Measurements from ENCODE around the gene AKT1. TPM values are rescaled to one million over a fixed set of nuclear protein-coding genes. Genes with fewer than 3 reads are reported as not detected.

The AKT1 gene
- polyA plus RNA-seq, 2 of the 4 experiments (the other 2 are of a cell fraction) = 70.2 to 93.8 TPM

DNA sequence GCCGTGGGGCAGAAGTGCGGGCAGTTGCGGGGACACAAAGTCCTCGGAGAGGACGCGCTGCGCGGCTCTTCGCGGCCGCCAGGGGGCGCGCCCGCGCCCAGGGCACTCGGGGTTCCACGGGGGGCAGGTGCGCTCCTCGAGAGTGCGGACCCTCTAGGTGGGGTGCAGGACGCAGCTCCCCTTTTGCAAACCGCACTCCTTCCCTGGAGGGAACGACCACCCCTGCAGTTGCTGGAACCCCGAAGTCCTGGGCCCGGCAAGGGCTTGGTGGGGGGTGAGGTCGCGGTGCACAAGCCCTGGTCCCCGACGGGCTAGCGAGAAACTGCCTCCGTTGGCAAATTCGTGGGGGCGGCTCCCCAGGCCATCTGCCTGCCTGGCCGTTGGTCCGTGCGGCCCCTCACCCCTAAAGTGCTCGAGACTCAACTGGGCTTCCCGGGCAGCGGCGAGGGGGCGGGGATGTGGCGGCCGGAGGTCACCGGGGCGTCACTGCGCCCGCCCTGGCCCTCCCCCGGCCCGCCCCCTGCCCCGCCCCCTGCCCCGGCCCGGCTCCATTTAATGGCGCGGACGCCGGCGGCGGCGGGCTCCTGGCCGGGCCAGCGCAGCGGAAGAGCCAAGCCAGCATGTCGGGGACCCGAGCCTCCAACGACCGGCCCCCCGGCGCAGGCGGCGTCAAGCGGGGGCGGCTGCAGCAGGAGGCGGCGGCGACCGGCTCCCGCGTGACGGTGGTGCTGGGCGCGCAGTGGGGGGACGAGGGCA is 71.7 kb downstream of the AKT1 start, which contains the start of gene ADSS1:
TSS of gene ADSS1 (plus strand) at position 579 of the 756 bp plus-strand sequence. CDS start at position 621, 42 bp downstream.
- peak; percentile 70 to 74 for DNase-seq (ENCODE audit: low read depth in 1 of 2, low spot score in 1 of 2)
- peak; percentile 35 to 51 for ATAC-seq
- Histone ChIP-seq H3K4me3 (peak within 1 kb of the TSS; percentile 71), H3K9me3 (no peaks in the 10 kb centered on the region), H3K4me1 (peaks cover 46% of the 10 kb centered on the region), H3K27ac (peak within 1 kb of the TSS; percentile 82 to 92), H3K4me2 (peak within 1 kb of the TSS; percentile 94)
- TF ChIP-seq HOXB13 (CRISPR knock-in tag; IDR thresholded peaks at IDR 0.05; ENCODE audit: low read depth) = no peak
- TF ChIP-seq, protein P1, sequence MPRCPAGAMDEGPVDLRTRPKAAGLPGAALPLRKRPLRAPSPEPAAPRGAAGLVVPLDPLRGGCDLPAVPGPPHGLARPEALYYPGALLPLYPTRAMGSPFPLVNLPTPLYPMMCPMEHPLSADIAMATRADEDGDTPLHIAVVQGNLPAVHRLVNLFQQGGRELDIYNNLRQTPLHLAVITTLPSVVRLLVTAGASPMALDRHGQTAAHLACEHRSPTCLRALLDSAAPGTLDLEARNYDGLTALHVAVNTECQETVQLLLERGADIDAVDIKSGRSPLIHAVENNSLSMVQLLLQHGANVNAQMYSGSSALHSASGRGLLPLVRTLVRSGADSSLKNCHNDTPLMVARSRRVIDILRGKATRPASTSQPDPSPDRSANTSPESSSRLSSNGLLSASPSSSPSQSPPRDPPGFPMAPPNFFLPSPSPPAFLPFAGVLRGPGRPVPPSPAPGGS (IDR thresholded peaks at IDR 0.05) = peak; percentile 67; the same call in 1 of the 3 replicates
- TF ChIP-seq HDAC2 (IDR thresholded peaks at IDR 0.05) = no peak
- TF ChIP-seq PHF8 (IDR thresholded peaks at IDR 0.05; ENCODE audit: borderline replicate concordance, low read depth) = peak; percentile 58; the same call in 1 of the 2 replicates
- TF ChIP-seq POLR2AphosphoS2 (conservative IDR thresholded peaks at IDR 0.05; ENCODE audit: low read length) = peak; percentile 85
- TF ChIP-seq, protein P2, sequence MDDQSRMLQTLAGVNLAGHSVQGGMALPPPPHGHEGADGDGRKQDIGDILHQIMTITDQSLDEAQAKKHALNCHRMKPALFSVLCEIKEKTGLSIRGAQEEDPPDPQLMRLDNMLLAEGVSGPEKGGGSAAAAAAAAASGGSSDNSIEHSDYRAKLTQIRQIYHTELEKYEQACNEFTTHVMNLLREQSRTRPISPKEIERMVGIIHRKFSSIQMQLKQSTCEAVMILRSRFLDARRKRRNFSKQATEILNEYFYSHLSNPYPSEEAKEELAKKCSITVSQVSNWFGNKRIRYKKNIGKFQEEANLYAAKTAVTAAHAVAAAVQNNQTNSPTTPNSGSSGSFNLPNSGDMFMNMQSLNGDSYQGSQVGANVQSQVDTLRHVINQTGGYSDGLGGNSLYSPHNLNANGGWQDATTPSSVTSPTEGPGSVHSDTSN (IDR thresholded peaks at IDR 0.05) = peak; percentile 78; the same call in 1 of the 2 replicates
- TF ChIP-seq, protein P3, sequence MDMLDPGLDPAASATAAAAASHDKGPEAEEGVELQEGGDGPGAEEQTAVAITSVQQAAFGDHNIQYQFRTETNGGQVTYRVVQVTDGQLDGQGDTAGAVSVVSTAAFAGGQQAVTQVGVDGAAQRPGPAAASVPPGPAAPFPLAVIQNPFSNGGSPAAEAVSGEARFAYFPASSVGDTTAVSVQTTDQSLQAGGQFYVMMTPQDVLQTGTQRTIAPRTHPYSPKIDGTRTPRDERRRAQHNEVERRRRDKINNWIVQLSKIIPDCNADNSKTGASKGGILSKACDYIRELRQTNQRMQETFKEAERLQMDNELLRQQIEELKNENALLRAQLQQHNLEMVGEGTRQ (IDR thresholded peaks at IDR 0.05) = no peak
- no peak for TF ChIP-seq ZC3H11A (IDR thresholded peaks at IDR 0.05)
- TF ChIP-seq TFCP2L1 (CRISPR knock-in tag; IDR thresholded peaks at IDR 0.05) = peak; percentile 89; the same call in 1 of the 2 replicates
- TF ChIP-seq NFE2L2 (conservative IDR thresholded peaks at IDR 0.05; ENCODE audit: low read length) = no peak
- TF ChIP-seq, protein P4, sequence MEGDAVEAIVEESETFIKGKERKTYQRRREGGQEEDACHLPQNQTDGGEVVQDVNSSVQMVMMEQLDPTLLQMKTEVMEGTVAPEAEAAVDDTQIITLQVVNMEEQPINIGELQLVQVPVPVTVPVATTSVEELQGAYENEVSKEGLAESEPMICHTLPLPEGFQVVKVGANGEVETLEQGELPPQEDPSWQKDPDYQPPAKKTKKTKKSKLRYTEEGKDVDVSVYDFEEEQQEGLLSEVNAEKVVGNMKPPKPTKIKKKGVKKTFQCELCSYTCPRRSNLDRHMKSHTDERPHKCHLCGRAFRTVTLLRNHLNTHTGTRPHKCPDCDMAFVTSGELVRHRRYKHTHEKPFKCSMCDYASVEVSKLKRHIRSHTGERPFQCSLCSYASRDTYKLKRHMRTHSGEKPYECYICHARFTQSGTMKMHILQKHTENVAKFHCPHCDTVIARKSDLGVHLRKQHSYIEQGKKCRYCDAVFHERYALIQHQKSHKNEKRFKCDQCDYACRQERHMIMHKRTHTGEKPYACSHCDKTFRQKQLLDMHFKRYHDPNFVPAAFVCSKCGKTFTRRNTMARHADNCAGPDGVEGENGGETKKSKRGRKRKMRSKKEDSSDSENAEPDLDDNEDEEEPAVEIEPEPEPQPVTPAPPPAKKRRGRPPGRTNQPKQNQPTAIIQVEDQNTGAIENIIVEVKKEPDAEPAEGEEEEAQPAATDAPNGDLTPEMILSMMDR (IDR thresholded peaks at IDR 0.05) = peak; percentile 96
- TF ChIP-seq SMC3 (IDR thresholded peaks at IDR 0.05) = peak; percentile 67
- TF ChIP-seq POLR2A (IDR thresholded peaks at IDR 0.05; ENCODE audit: low read length) = peak; percentile 95
- TF ChIP-seq, protein P5, sequence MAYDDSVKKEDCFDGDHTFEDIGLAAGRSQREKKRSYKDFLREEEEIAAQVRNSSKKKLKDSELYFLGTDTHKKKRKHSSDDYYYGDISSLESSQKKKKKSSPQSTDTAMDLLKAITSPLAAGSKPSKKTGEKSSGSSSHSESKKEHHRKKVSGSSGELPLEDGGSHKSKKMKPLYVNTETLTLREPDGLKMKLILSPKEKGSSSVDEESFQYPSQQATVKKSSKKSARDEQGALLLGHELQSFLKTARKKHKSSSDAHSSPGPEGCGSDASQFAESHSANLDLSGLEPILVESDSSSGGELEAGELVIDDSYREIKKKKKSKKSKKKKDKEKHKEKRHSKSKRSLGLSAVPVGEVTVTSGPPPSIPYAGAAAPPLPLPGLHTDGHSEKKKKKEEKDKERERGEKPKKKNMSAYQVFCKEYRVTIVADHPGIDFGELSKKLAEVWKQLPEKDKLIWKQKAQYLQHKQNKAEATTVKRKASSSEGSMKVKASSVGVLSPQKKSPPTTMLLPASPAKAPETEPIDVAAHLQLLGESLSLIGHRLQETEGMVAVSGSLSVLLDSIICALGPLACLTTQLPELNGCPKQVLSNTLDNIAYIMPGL (CRISPR knock-in tag; IDR thresholded peaks at IDR 0.05; ENCODE audit: borderline replicate concordance) = no peak
- peak; percentile 91 for TF ChIP-seq MAFK (IDR thresholded peaks at IDR 0.05; ENCODE audit: partially characterized antibody)
- TF ChIP-seq, protein P6, sequence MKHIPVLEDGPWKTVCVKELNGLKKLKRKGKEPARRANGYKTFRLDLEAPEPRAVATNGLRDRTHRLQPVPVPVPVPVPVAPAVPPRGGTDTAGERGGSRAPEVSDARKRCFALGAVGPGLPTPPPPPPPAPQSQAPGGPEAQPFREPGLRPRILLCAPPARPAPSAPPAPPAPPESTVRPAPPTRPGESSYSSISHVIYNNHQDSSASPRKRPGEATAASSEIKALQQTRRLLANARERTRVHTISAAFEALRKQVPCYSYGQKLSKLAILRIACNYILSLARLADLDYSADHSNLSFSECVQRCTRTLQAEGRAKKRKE (CRISPR knock-in tag; IDR thresholded peaks at IDR 0.05; ENCODE audit: low read depth) = no peak
- TF ChIP-seq JUN (IDR thresholded peaks at IDR 0.05) = peak; percentile 52 to 92; a peak in 4 of 5 replicates
- TF ChIP-seq RAD21 (conservative IDR thresholded peaks at IDR 0.05 in 1 of 2, IDR thresholded peaks at IDR 0.05 in 1 of 2) = peak in 1 of 2 experiments; percentile 46; a peak in 3 of 5 replicates
- TF ChIP-seq MAZ (IDR thresholded peaks at IDR 0.05; ENCODE audit: borderline replicate concordance, low read depth, low read length) = 0 out of 2 replicates have a peak, but pooled peaks have one; percentile 41
- TF ChIP-seq, protein P7, sequence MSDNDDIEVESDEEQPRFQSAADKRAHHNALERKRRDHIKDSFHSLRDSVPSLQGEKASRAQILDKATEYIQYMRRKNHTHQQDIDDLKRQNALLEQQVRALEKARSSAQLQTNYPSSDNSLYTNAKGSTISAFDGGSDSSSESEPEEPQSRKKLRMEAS (IDR thresholded peaks at IDR 0.05) = 0 out of 2 replicates have a peak, but pooled peaks have one; percentile 18
- CTCF ChIA-PET = interaction anchor here (0.6 to 6.2 kb wide), 21 partner anchors 12 to 548 kb away, joined by 3 to 65 read pairs (median 6); partner anchors contain the start of gene INF2
- POLR2A ChIA-PET = interaction anchor here (1.1 kb wide), 1 partner anchor 36 kb away, joined by 5 read pairs; no protein-coding TSS in a partner anchor
- FAIRE-seq = no peak
- WGBS (ENCODE audit: missing lambda C conversion rate) = 3% methylated on average over 29 of the region's 82 CpGs
